ENCODE measurements around the gene KCNMB2.

- no peak for TF ChIP-seq GATA2 (IDR thresholded peaks at IDR 0.05; ENCODE audit: low read depth, low read length)
- TF ChIP-seq GATA3 (IDR thresholded peaks at IDR 0.05; ENCODE audit: low read depth, low read length), result no peak
Measured at GRCh38 chr3:178711753-178712152, 175.5 kb downstream of the KCNMB2 start.

Measured in SH-SY5Y (cell line).